CD4-positive, alpha-beta T cell (primary cell): ENCODE measurements around the gene BCL2L1. TPM values are rescaled to one million over a fixed set of nuclear protein-coding genes. Genes with fewer than 3 reads are reported as not detected.

Experiments used
- ATAC-seq: fragments of 200-7000 bp; cut with Tn5 transposase; one replicate; pipeline ENCODE4 v1.10.0; 2022; ENCODE audit warnings: mild to moderate bottlenecking; ENCODE audit not compliant: poor library complexity
- CTCF ChIA-PET: fragments of 350-600 bp; sonication (Branson Sonifier 250); formaldehyde crosslinking; loops from one replicate; lab custom pipeline; 2021; ENCODE audit warnings: antibody characterized with exemption, inconsistent platforms; lab: Charles Lee
- POLR2A ChIA-PET: fragments of 350-600 bp; sonication (Branson Sonifier 250); formaldehyde crosslinking; loops from one replicate; lab custom pipeline; 2021; ENCODE audit warnings: antibody characterized with exemption, inconsistent platforms; lab: Charles Lee
- DNase-seq, 14 experiments: peaks; one replicate each; pipeline ENCODE4 v3.0.0-alpha.2; 2013 to 2020; ENCODE audit warnings: mixed read lengths in 2 of 14
- H3K27ac ChIP-seq, 2 donors: one replicate each; pipeline versions ENCODE4 v1.5.1 to v1.7.0; 2013; ENCODE audit warnings: low read length in 2 of 2, low read depth in 1 of 2, mild to moderate bottlenecking in 1 of 2
- H3K27me3 ChIP-seq, 2 experiments: 1 replicate in 1 of 2; 2 replicates in 1 of 2; pipeline versions ENCODE4 v1.6.1 to v1.7.0; 2013; ENCODE audit warnings: low read length in 2 of 2, control low read depth in 1 of 2, mild to moderate bottlenecking in 1 of 2, moderate library complexity in 1 of 2; ENCODE audit not compliant: insufficient read depth in 2 of 2, control insufficient read depth in 1 of 2
- H3K36me3 ChIP-seq: one replicate; pipeline ENCODE4 v1.6.1; 2013; ENCODE audit warnings: low read length, control low read depth; ENCODE audit not compliant: insufficient read depth
- H3K4me1 ChIP-seq: one replicate; pipeline ENCODE4 v1.6.1; 2013; ENCODE audit warnings: low read length, control low read depth; ENCODE audit not compliant: insufficient read depth
- H3K4me3 ChIP-seq: one replicate; pipeline ENCODE4 v1.5.1; 2013; ENCODE audit warnings: mild to moderate bottlenecking, low read length, moderate library complexity
- H3K9me3 ChIP-seq, 2 experiments: 1 replicate in 1 of 2; 2 replicates in 1 of 2; pipeline versions ENCODE4 v1.6.1 to v1.7.0; 2013; ENCODE audit warnings: low read length in 2 of 2, mild to moderate bottlenecking in 2 of 2, control low read depth in 1 of 2, moderate library complexity in 1 of 2; ENCODE audit not compliant: control insufficient read depth in 1 of 2, insufficient read depth in 1 of 2
- H3K27ac Mint-ChIP-seq: one replicate; pipeline ENCODE4 v1.8.0; 2020; ENCODE audit warnings: mixed read lengths
- H3K27me3 Mint-ChIP-seq: one replicate; pipeline ENCODE4 v1.8.0; 2021; ENCODE audit warnings: mixed read lengths
- H3K36me3 Mint-ChIP-seq: one replicate; pipeline ENCODE4 v1.8.0; 2021; ENCODE audit warnings: low read depth, mixed read lengths
- H3K4me1 Mint-ChIP-seq: one replicate; pipeline ENCODE4 v1.8.0; 2021; ENCODE audit warnings: low read depth, mixed read lengths
- H3K4me3 Mint-ChIP-seq: one replicate; pipeline ENCODE4 v1.8.0; 2020; ENCODE audit warnings: mild to moderate bottlenecking, mixed read lengths
- H3K9me3 Mint-ChIP-seq: one replicate; pipeline ENCODE4 v1.8.0; 2020; ENCODE audit warnings: mixed read lengths
- intact Hi-C, 2 experiments: fragments of 100-400 bp; cut with DNase I in 1 of 2; cut with micrococcal nuclease in 1 of 2; formaldehyde crosslinking; loops; one replicate each; pipeline versions ENCODE4 v1.15.1 to v1.9.0; 2023 to 2025; cut with DNase I, micrococcal nuclease
- total RNA-seq, 174 experiments: library from RNA in 2 of 174; stranded (reverse) in 2 of 174; gene quantifications; one replicate each; pipeline ENCODE4 v1.2.3 and lab custom pipeline; 2021 to 2026
- TF ChIP-seq, protein P1 (sequence below): fragments of 200-600 bp; IDR thresholded peaks from one replicate; pipeline ENCODE4 v1.8.0; 2022; ENCODE audit warnings: antibody characterized with exemption, mild to moderate bottlenecking

The BCL2L1 gene
- total RNA-seq, 2 experiments from 2014 or later, result 11.8 to 11.9 TPM

DNA sequence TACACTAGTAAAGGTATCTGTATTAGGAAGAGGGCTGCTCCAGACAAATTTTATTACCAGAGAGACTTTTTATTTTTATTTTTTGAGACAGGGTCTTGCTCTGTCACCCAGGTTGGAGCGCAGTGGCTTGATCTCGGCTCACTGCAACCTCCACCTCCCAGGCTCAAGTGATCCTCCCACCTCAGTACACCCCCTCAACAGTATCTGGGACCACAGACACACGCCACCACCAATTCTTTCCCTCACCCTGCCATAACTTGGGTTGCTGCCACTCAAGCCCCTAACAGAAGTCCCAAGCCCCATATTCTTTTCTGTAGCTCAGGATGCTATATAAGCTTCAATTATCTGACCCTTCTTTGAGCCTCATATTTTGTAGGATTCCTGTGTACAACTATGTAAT lies 6.9 kb downstream of the BCL2L1 start:
- ChIA-PET CTCF (interaction anchor here (0.5 to 1.7 kb wide), 4 partner anchors 28 to 213 kb away, joined by 3 to 5 read pairs (median 4); no protein-coding TSS in a partner anchor), POLR2A (interaction anchor here (1.0 kb wide), 1 partner anchor 39 kb away, joined by 3 read pairs; no protein-coding TSS in a partner anchor)
- H3K9me3 Mint-ChIP-seq, result no peaks in the 10 kb centered on the region
- H3K4me1 Mint-ChIP-seq, result peaks cover 93% of the 10 kb centered on the region
- TF ChIP-seq, protein P1, sequence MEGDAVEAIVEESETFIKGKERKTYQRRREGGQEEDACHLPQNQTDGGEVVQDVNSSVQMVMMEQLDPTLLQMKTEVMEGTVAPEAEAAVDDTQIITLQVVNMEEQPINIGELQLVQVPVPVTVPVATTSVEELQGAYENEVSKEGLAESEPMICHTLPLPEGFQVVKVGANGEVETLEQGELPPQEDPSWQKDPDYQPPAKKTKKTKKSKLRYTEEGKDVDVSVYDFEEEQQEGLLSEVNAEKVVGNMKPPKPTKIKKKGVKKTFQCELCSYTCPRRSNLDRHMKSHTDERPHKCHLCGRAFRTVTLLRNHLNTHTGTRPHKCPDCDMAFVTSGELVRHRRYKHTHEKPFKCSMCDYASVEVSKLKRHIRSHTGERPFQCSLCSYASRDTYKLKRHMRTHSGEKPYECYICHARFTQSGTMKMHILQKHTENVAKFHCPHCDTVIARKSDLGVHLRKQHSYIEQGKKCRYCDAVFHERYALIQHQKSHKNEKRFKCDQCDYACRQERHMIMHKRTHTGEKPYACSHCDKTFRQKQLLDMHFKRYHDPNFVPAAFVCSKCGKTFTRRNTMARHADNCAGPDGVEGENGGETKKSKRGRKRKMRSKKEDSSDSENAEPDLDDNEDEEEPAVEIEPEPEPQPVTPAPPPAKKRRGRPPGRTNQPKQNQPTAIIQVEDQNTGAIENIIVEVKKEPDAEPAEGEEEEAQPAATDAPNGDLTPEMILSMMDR, result no peak
- intact Hi-C loops, result no loop called here
- DNase-seq, result no peak
- H3K36me3 Mint-ChIP-seq, result peaks cover 58% of the 10 kb centered on the region
- no peaks in the 10 kb centered on the region for H3K27me3 ChIP-seq
- no peaks in the 10 kb centered on the region for H3K27me3 Mint-ChIP-seq
- no peak overlapping the region for H3K4me3 ChIP-seq
- H3K4me3 Mint-ChIP-seq, result peak overlapping the region; percentile 52
- peak overlapping the region; percentile 68 for H3K27ac Mint-ChIP-seq
- ATAC-seq, result no peak
- peaks cover 72% of the 10 kb centered on the region for H3K4me1 ChIP-seq
- H3K27ac ChIP-seq, result no peak overlapping the region
- H3K36me3 ChIP-seq, result peaks cover 44% of the 10 kb centered on the region
- no peaks in the 10 kb centered on the region for H3K9me3 ChIP-seq

GRCh38 chr20:31713312-31714273 lies 9.1 kb downstream of the BCL2L1 start:
- CTCF ChIA-PET, result interaction anchor here (1.0 kb wide), 1 partner anchor 10 kb away, joined by 5 read pairs; no protein-coding TSS in a partner anchor
- ATAC-seq (no peak), DNase-seq (no peak)
- Histone ChIP-seq H3K9me3 (no peaks in the 10 kb centered on the region), H3K27ac (no peak overlapping the region), H3K36me3 (peaks cover 46% of the 10 kb centered on the region), H3K4me3 (no peak overlapping the region), H3K4me1 (peaks cover 63% of the 10 kb centered on the region), H3K27me3 (no peaks in the 10 kb centered on the region)
- Mint-ChIP-seq H3K4me3 (no peak overlapping the region), H3K27ac (peak overlapping the region; percentile 70), H3K9me3 (no peaks in the 10 kb centered on the region), H3K4me1 (peaks cover 87% of the 10 kb centered on the region), H3K36me3 (peaks cover 68% of the 10 kb centered on the region), H3K27me3 (no peaks in the 10 kb centered on the region)
- POLR2A ChIA-PET, result interaction anchor here (1.0 to 1.1 kb wide), 2 partner anchors 10 to 14 kb away, joined by 3 read pairs; no protein-coding TSS in a partner anchor
- intact Hi-C loops, result no loop called here
- TF ChIP-seq, protein P1, result no peak

- Mint-ChIP-seq H3K27me3 (no peaks in the 10 kb centered on the region), H3K9me3 (no peaks in the 10 kb centered on the region), H3K4me1 (peaks cover 87% of the 10 kb centered on the region), H3K27ac (peak overlapping the region; percentile 70), H3K36me3 (peaks cover 72% of the 10 kb centered on the region), H3K4me3 (no peak overlapping the region)
- Histone ChIP-seq H3K27me3 (no peaks in the 10 kb centered on the region), H3K4me3 (no peak overlapping the region), H3K36me3 (peaks cover 46% of the 10 kb centered on the region), H3K4me1 (peaks cover 63% of the 10 kb centered on the region), H3K27ac (no peak overlapping the region), H3K9me3 (no peaks in the 10 kb centered on the region)
- no peak for DNase-seq
- intact Hi-C loops, result no loop called here
- ChIA-PET POLR2A (no interaction called here), CTCF (interaction anchor here (0.9 kb wide), 1 partner anchor 11 kb away, joined by 3 read pairs; no protein-coding TSS in a partner anchor)
- no peak for ATAC-seq
- TF ChIP-seq, protein P1, result no peak
Observed at GRCh38 chr20:31712564-31713311, 9.9 kb downstream of the BCL2L1 start.
